Measurements from ENCODE around the gene EVA1C.

- TF ChIP-seq YY1 (IDR thresholded peaks at IDR 0.05; ENCODE audit: insufficient read depth, insufficient read length) (no peak), ZNF274 (IDR thresholded peaks at IDR 0.05; ENCODE audit: low read depth, low read length) (no peak)
Observed at GRCh38 chr21:32539378-32539777, 126.9 kb downstream of the EVA1C start.
